Mesenchymal stem cell (in vitro differentiated cells and primary cell): Measurements from ENCODE around the gene CAD.

Experiments
- DNase-seq: peaks from one replicate; pipeline ENCODE4 v3.0.0-alpha.2; 2013
- H2AFZ ChIP-seq: one replicate; pipeline ENCODE4 v1.6.1; 2013; ENCODE audit warnings: low read depth, mild to moderate bottlenecking, control low read depth, inconsistent platforms, low read length, moderate library complexity
- H2AK5ac ChIP-seq: 2 replicates; pipeline ENCODE4 v1.6.1; 2013; ENCODE audit warnings: low read length, moderate library complexity, mild to moderate bottlenecking, inconsistent platforms; ENCODE audit not compliant: severe bottlenecking
- H2BK120ac ChIP-seq: one replicate; pipeline ENCODE4 v1.6.1; 2013; ENCODE audit warnings: low read depth, mild to moderate bottlenecking, inconsistent platforms, low read length, moderate library complexity
- H2BK12ac ChIP-seq, 2 experiments: one replicate each; pipeline ENCODE4 v1.6.1; 2013; ENCODE audit warnings: inconsistent platforms in 2 of 2, low read length in 2 of 2, mild to moderate bottlenecking in 2 of 2, moderate library complexity in 2 of 2, control low read depth in 1 of 2
- H2BK15ac ChIP-seq: one replicate; pipeline ENCODE4 v1.6.1; 2013; ENCODE audit warnings: mild to moderate bottlenecking, low read depth, inconsistent platforms; ENCODE audit not compliant: poor library complexity, severe bottlenecking
- H2BK5ac ChIP-seq: 2 replicates; pipeline ENCODE4 v1.6.1; 2013; ENCODE audit warnings: low read depth, mild to moderate bottlenecking, low read length, control low read depth, inconsistent platforms; ENCODE audit not compliant: poor library complexity, severe bottlenecking
- H3K14ac ChIP-seq, 2 experiments: one replicate each; pipeline ENCODE4 v1.6.1; 2013; ENCODE audit warnings: inconsistent platforms in 2 of 2, low read length in 2 of 2, control low read depth in 1 of 2, mild to moderate bottlenecking in 1 of 2, moderate library complexity in 1 of 2
- H3K18ac ChIP-seq, 2 experiments: one replicate each; pipeline ENCODE4 v1.6.1; 2013; ENCODE audit warnings: inconsistent platforms in 2 of 2, low read length in 2 of 2, control low read depth in 1 of 2, low read depth in 1 of 2, mild to moderate bottlenecking in 1 of 2
- H3K23ac ChIP-seq, 2 experiments: one replicate each; pipeline ENCODE4 v1.6.1; 2013; ENCODE audit warnings: inconsistent platforms in 2 of 2, low read length in 2 of 2, mild to moderate bottlenecking in 2 of 2, moderate library complexity in 2 of 2, control low read depth in 1 of 2
- H3K27ac ChIP-seq: 2 replicates; pipeline ENCODE4 v1.5.1; 2013; ENCODE audit warnings: mild to moderate bottlenecking, moderate library complexity, low read length, control low read depth, inconsistent platforms; ENCODE audit not compliant: poor library complexity, severe bottlenecking
- H3K27me3 ChIP-seq, 2 experiments: 2 replicates each; pipeline versions ENCODE4 v1.6.1 to v1.7.0; 2013; ENCODE audit warnings: low read length in 2 of 2, mild to moderate bottlenecking in 2 of 2, moderate library complexity in 2 of 2, control low read depth in 1 of 2, inconsistent platforms in 1 of 2; ENCODE audit not compliant: control insufficient read depth in 1 of 2, insufficient read depth in 1 of 2
- H3K36me3 ChIP-seq, 2 experiments: 2 replicates each; pipeline versions ENCODE4 v1.6.1 to v1.7.0; 2013; ENCODE audit warnings: low read length in 2 of 2, control low read depth in 1 of 2, inconsistent platforms in 1 of 2, low read depth in 1 of 2, mild to moderate bottlenecking in 1 of 2; ENCODE audit not compliant: insufficient read depth in 2 of 2, control insufficient read depth in 1 of 2
- H3K4ac ChIP-seq, 2 experiments: one replicate each; pipeline ENCODE4 v1.6.1; 2013; ENCODE audit warnings: inconsistent platforms in 2 of 2, low read length in 2 of 2, mild to moderate bottlenecking in 2 of 2, moderate library complexity in 2 of 2, control low read depth in 1 of 2, low read depth in 1 of 2
- H3K4me1 ChIP-seq: 2 replicates; pipeline ENCODE4 v1.6.1; 2013; ENCODE audit warnings: low read depth, low read length, control low read depth; ENCODE audit not compliant: control insufficient read depth, insufficient read depth
- H3K4me2 ChIP-seq: 2 replicates; pipeline ENCODE4 v1.6.1; 2013; ENCODE audit warnings: low read length, mild to moderate bottlenecking, inconsistent platforms; ENCODE audit not compliant: poor library complexity, severe bottlenecking
- H3K4me3 ChIP-seq, 2 experiments: 2 replicates each; pipeline versions ENCODE4 v1.5.1 to v1.7.0; 2013; ENCODE audit warnings: low read length in 2 of 2, mild to moderate bottlenecking in 2 of 2, control low read depth in 1 of 2, low read depth in 1 of 2; ENCODE audit not compliant: insufficient read depth in 1 of 2
- H3K79me1 ChIP-seq: replicated peaks from 2 replicates; pipeline ENCODE4 v1.6.1; 2013; ENCODE audit warnings: mild to moderate bottlenecking, control low read depth, low read length, inconsistent platforms; ENCODE audit not compliant: poor library complexity, severe bottlenecking
- H3K9ac ChIP-seq: 2 replicates; pipeline ENCODE4 v1.7.0; 2013; ENCODE audit warnings: mild to moderate bottlenecking, low read length, moderate library complexity
- H3K9me3 ChIP-seq: 2 replicates; pipeline ENCODE4 v1.7.0; 2013; ENCODE audit warnings: mild to moderate bottlenecking, low read length; ENCODE audit not compliant: control insufficient read depth
- H4K8ac ChIP-seq: one replicate; pipeline ENCODE4 v1.6.1; 2013; ENCODE audit warnings: inconsistent platforms, mild to moderate bottlenecking, low read length, moderate library complexity
- H4K91ac ChIP-seq: one replicate; pipeline ENCODE4 v1.6.1; 2013; ENCODE audit warnings: mild to moderate bottlenecking, low read length, inconsistent platforms
- WGBS: methylation state at CpG from one replicate; pipeline ENCODE4 v1.1.7; 2013; ENCODE audit warnings: mixed read lengths; 5-methylcytosine and 5-hydroxymethylcytosine counted together

The CAD gene

GRCh38 chr2:27209621-27210401 lies 7.4 kb upstream of the CAD start:
- no peaks in the 10 kb centered on the region for H3K27me3 ChIP-seq
- H2AFZ ChIP-seq, result no peak overlapping the region
- no peak overlapping the region for H3K27ac ChIP-seq
- H3K4me3 ChIP-seq, result no peak overlapping the region
- H4K8ac ChIP-seq, result no peak overlapping the region
- H3K36me3 ChIP-seq, result peaks cover 37 to 64% of the 10 kb centered on the region in 2 experiments
- H3K4me1 ChIP-seq, result peaks cover 4% of the 10 kb centered on the region
- H3K4ac ChIP-seq, result no peak overlapping the region
- no peak overlapping the region for H2BK12ac ChIP-seq
- H2BK120ac ChIP-seq, result no peak overlapping the region
- no peak overlapping the region for H3K18ac ChIP-seq
- H3K9me3 ChIP-seq, result no peaks in the 10 kb centered on the region
- no peak overlapping the region for H2AK5ac ChIP-seq
- DNase-seq, result peak; percentile 71
- peaks cover 17% of the 10 kb centered on the region for H3K79me1 ChIP-seq
- no peak overlapping the region for H4K91ac ChIP-seq
- WGBS, result 89% methylated on average over 6 of the region's 6 CpGs
- peak overlapping the region; percentile 9 for H3K9ac ChIP-seq
- H3K23ac ChIP-seq, result no peak overlapping the region
- H3K4me2 ChIP-seq, result no peak overlapping the region
- no peak overlapping the region for H3K14ac ChIP-seq
- no peak overlapping the region for H2BK5ac ChIP-seq
- H2BK15ac ChIP-seq, result no peak overlapping the region

GRCh38 chr2:27211241-27211942 lies 5.8 kb upstream of the CAD start:
- 1% methylated on average over 48 of the region's 48 CpGs for WGBS
- Histone ChIP-seq H4K91ac (no peak overlapping the region), H2AK5ac (no peak overlapping the region), H3K14ac (peak overlapping the region in 1 of 2 experiments; percentile 61), H3K4me1 (peaks cover 4% of the 10 kb centered on the region), H3K9ac (peak overlapping the region; percentile 100), H2BK5ac (no peak overlapping the region), H2BK12ac (peak overlapping the region in 1 of 2 experiments; percentile 76), H3K23ac (peak overlapping the region in 1 of 2 experiments; percentile 34), H4K8ac (peak overlapping the region; percentile 64), H3K9me3 (no peaks in the 10 kb centered on the region), H3K18ac (peak overlapping the region in 1 of 2 experiments; percentile 81), H3K4me2 (peak overlapping the region; percentile 97), H3K27ac (peak overlapping the region; percentile 22), H3K27me3 (no peaks in the 10 kb centered on the region), H3K4ac (peak overlapping the region in 1 of 2 experiments; percentile 58), H2BK120ac (peak overlapping the region; percentile 43), H2AFZ (peak overlapping the region; percentile 78), H3K4me3 (peak overlapping the region; percentile 67 to 97), H2BK15ac (no peak overlapping the region), H3K79me1 (peaks cover 21% of the 10 kb centered on the region), H3K36me3 (peaks cover 24 to 63% of the 10 kb centered on the region in 2 experiments)
- DNase-seq, result peak; percentile 42

- peaks cover 19 to 61% of the 10 kb centered on the region in 2 experiments for H3K36me3 ChIP-seq
- H2AFZ ChIP-seq, result peak within 1 kb of the TSS; percentile 99
- under 1% methylated on average over 63 of the region's 73 CpGs for WGBS
- peak within 1 kb of the TSS; percentile 96 for H4K8ac ChIP-seq
- DNase-seq, result peak; percentile 93
- H3K27ac ChIP-seq, result peak within 1 kb of the TSS; percentile 88
- H3K4me3 ChIP-seq, result peak within 1 kb of the TSS; percentile 92 to 97
- peak within 1 kb of the TSS; percentile 71 for H2AK5ac ChIP-seq
- no peaks in the 10 kb centered on the region for H3K27me3 ChIP-seq
- H4K91ac ChIP-seq, result peak within 1 kb of the TSS; percentile 97
- H3K9me3 ChIP-seq, result no peaks in the 10 kb centered on the region
- peak within 1 kb of the TSS in 1 of 2 experiments; percentile 76 for H2BK12ac ChIP-seq
- H3K4me2 ChIP-seq, result peak within 1 kb of the TSS; percentile 97
- peak within 1 kb of the TSS; percentile 84 to 99 for H3K4ac ChIP-seq
- H3K14ac ChIP-seq, result peak within 1 kb of the TSS in 1 of 2 experiments; percentile 93
- H3K4me1 ChIP-seq, result peaks cover 7% of the 10 kb centered on the region
- peak within 1 kb of the TSS; percentile 100 for H3K9ac ChIP-seq
- peak within 1 kb of the TSS; percentile 95 for H2BK120ac ChIP-seq
- peak within 1 kb of the TSS; percentile 74 for H2BK15ac ChIP-seq
- peak within 1 kb of the TSS; percentile 95 for H2BK5ac ChIP-seq
- H3K18ac ChIP-seq, result peak within 1 kb of the TSS; percentile 99 to 100
- H3K79me1 ChIP-seq, result peaks cover 23% of the 10 kb centered on the region
- peak within 1 kb of the TSS in 1 of 2 experiments; percentile 99 for H3K23ac ChIP-seq
Observed at GRCh38 chr2:27211943-27212625, 5.1 kb upstream of the CAD start, which contains the start of the genes ATRAID and SLC5A6. ATRAID (plus strand) TSS chr2:27212041; CDS start chr2:27212369, 328 bp downstream. SLC5A6 (minus strand) TSS chr2:27212268; CDS start chr2:27207650, 4,618 bp downstream.
